ENCODE measurements around the gene FAM228B.

- TF ChIP-seq, protein P1, sequence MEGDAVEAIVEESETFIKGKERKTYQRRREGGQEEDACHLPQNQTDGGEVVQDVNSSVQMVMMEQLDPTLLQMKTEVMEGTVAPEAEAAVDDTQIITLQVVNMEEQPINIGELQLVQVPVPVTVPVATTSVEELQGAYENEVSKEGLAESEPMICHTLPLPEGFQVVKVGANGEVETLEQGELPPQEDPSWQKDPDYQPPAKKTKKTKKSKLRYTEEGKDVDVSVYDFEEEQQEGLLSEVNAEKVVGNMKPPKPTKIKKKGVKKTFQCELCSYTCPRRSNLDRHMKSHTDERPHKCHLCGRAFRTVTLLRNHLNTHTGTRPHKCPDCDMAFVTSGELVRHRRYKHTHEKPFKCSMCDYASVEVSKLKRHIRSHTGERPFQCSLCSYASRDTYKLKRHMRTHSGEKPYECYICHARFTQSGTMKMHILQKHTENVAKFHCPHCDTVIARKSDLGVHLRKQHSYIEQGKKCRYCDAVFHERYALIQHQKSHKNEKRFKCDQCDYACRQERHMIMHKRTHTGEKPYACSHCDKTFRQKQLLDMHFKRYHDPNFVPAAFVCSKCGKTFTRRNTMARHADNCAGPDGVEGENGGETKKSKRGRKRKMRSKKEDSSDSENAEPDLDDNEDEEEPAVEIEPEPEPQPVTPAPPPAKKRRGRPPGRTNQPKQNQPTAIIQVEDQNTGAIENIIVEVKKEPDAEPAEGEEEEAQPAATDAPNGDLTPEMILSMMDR (IDR thresholded peaks at IDR 0.05): no peak
- no peak for TF ChIP-seq ZFX (IDR thresholded peaks at IDR 0.05; ENCODE audit: borderline replicate concordance)
Observed at GRCh38 chr2:24189551-24189950, 66.3 kb downstream of the FAM228B start.
